GM19467 (cell line): ENCODE measurements around the gene TIA1.

Source experiments
- ATAC-seq: cut with Tn5 transposase; IDR thresholded peaks from one replicate; pipeline ENCODE4 v1.9.1; 2021; ENCODE audit warnings: mild to moderate bottlenecking, moderate library complexity; ENCODE audit not compliant: unreplicated experiment

Gene TIA1

GRCh38 chr2:70161069-70161534 is 87.3 kb downstream of the TIA1 start:
- no peak for ATAC-seq

- no peak for ATAC-seq
These were observed 87.9 kb downstream of the TIA1 start for GRCh38 chr2:70160545-70160944.
